Measurements from ENCODE around the gene KLHDC4.

KLHDC4 gene

GRCh38 chr16:87697256-87697655, 68.5 kb downstream of the KLHDC4 start:
- no peak for DNase-seq

- no peak for DNase-seq
Observed at GRCh38 chr16:87696726-87697125, 69.1 kb downstream of the KLHDC4 start.

- DNase-seq = no peak
Observed at GRCh38 chr16:87695534-87695933, 70.3 kb downstream of the KLHDC4 start.

GRCh38 chr16:87694441-87695125, 71.2 kb downstream of the KLHDC4 start:
- DNase-seq = no peak

GRCh38 chr16:87693827-87694226, 72.0 kb downstream of the KLHDC4 start:
- no peak for DNase-seq

GRCh38 chr16:87692756-87693155, 73.0 kb downstream of the KLHDC4 start:
- no peak for DNase-seq

- DNase-seq = no peak
Observed at GRCh38 chr16:87692176-87692575, 73.6 kb downstream of the KLHDC4 start.

GRCh38 chr16:87691686-87692079, 74.1 kb downstream of the KLHDC4 start:
- no peak for DNase-seq

GRCh38 chr16:87690911-87691685, 74.7 kb downstream of the KLHDC4 start:
- no peak for DNase-seq

- DNase-seq = no peak
Observed at GRCh38 chr16:87689956-87690465, 75.8 kb downstream of the KLHDC4 start.

GRCh38 chr16:87688876-87689815, 76.6 kb downstream of the KLHDC4 start:
- DNase-seq = no peak

- no peak for DNase-seq
Observed at GRCh38 chr16:87687998-87688529, 77.7 kb downstream of the KLHDC4 start.

GRCh38 chr16:87687126-87687910, 78.5 kb downstream of the KLHDC4 start:
- no peak for DNase-seq

- DNase-seq = no peak
Observed at GRCh38 chr16:87686697-87687096, 79.1 kb downstream of the KLHDC4 start.

GRCh38 chr16:87685766-87686165, 80.0 kb downstream of the KLHDC4 start:
- no peak for DNase-seq

GRCh38 chr16:87685405-87685755, 80.4 kb downstream of the KLHDC4 start:
- DNase-seq = no peak

GRCh38 chr16:87684711-87685404, 80.9 kb downstream of the KLHDC4 start:
- DNase-seq = no peak

GRCh38 chr16:87684106-87684677, 81.6 kb downstream of the KLHDC4 start:
- no peak for DNase-seq

- no peak for DNase-seq
Observed at GRCh38 chr16:87682852-87683399, 82.9 kb downstream of the KLHDC4 start.

- DNase-seq = no peak
Observed at GRCh38 chr16:87681981-87682570, 83.7 kb downstream of the KLHDC4 start.
